A549 (cell line): ENCODE measurements around the gene JADE3. TPM values are rescaled to one million over a fixed set of nuclear protein-coding genes. Genes with fewer than 3 reads are reported as not detected.

Source experiments
- ATAC-seq, 2 experiments: fragments of 200-7000 bp in 1 of 2; fragments of >200 bp in 1 of 2; cut with Nextera tagmentation in 1 of 2; cut with Tn5 transposase in 1 of 2; 3 replicates each; pipeline versions ENCODE4 v1.8.0 to v1.9.1; 2018 to 2020; ENCODE audit warnings: mild to moderate bottlenecking in 1 of 2, moderate library complexity in 1 of 2
- CTCF ChIA-PET: fragments of 300-600 bp; sonication (Branson Sonifier 250); formaldehyde crosslinking; extraction: SDS; loops from one replicate; lab custom pipeline; 2021; ENCODE audit warnings: antibody characterized with exemption, inconsistent platforms; lab: Yijun Ruan, JAX
- POLR2A ChIA-PET: fragments of 350-600 bp; formaldehyde crosslinking; extraction: SDS; loops from one replicate; lab custom pipeline; 2021; ENCODE audit warnings: antibody characterized with exemption, inconsistent platforms; lab: Yijun Ruan, JAX
- DNase-seq, 2 experiments: peaks; one replicate each; pipeline versions ENCODE4 v3.0.0 to v3.0.0-alpha.2; 2011 to 2016; ENCODE audit warnings: low read depth in 1 of 2, low spot score in 1 of 2
- FAIRE-seq: peaks from 2 replicates; lab custom pipeline; 2011; peaks lifted over from hg19 to GRCh38; lab: Jason Lieb, UNC
- H3K27ac ChIP-seq, 2 experiments: fragments of >200 bp; sonication (Bioruptor Twin); formaldehyde crosslinking; 3 replicates each; pipeline ENCODE4 v1.5.1; 2016 to 2017
- H3K4me1 ChIP-seq: fragments of >200 bp; sonication (Bioruptor Twin); formaldehyde crosslinking; 3 replicates; pipeline ENCODE4 v1.6.1; 2016
- H3K4me2 ChIP-seq: fragments of >200 bp; sonication (Bioruptor Twin); formaldehyde crosslinking; 3 replicates; pipeline ENCODE4 v1.6.1; 2016
- H3K4me3 ChIP-seq: fragments of >200 bp; sonication (Bioruptor Twin); formaldehyde crosslinking; 3 replicates; pipeline ENCODE4 v1.5.1; 2016
- H3K9me3 ChIP-seq: fragments of >200 bp; sonication (Bioruptor Twin); formaldehyde crosslinking; 3 replicates; pipeline ENCODE4 v1.6.1; 2016
- E2F6 ChIP-seq: IDR thresholded peaks from 2 replicates; pipeline ENCODE4 v1.6.1; 2012; ENCODE audit warnings: low read depth, borderline replicate concordance
- EHF ChIP-seq: fragments of 250-450 bp; sonication (Bioruptor Pico); IDR thresholded peaks from 2 replicates; pipeline ENCODE4 v1.5.0; 2020; ENCODE audit warnings: mild to moderate bottlenecking
- EHMT2 ChIP-seq: fragments of 200-600 bp; sonication (generic); IDR thresholded peaks from 2 replicates; pipeline ENCODE4 v1.6.1; 2016; ENCODE audit warnings: antibody characterized with exemption, low read depth, mild to moderate bottlenecking, moderate library complexity
- ELK1 ChIP-seq: fragments of 150-350 bp; IDR thresholded peaks from 2 replicates; pipeline ENCODE4 v1.6.1; 2014; ENCODE audit warnings: low read depth, mild to moderate bottlenecking, low read length
- EP300 ChIP-seq, 2 experiments: fragments of >200 bp; sonication (Bioruptor Twin); formaldehyde crosslinking; IDR thresholded peaks; 2 replicates in 1 of 2; 3 replicates in 1 of 2; pipeline ENCODE4 v1.6.1; 2016 to 2017
- FOSL2 ChIP-seq, 2 experiments: fragments of 450-650 bp in 1 of 2; fragments of >200 bp in 1 of 2; sonication (Bioruptor Twin) in 1 of 2; formaldehyde crosslinking; IDR thresholded peaks; 2 replicates each; pipeline versions ENCODE4 v1.5.0 to v1.6.1; 2016 to 2020; ENCODE audit warnings: mild to moderate bottlenecking in 1 of 2, moderate library complexity in 1 of 2
- HES2 ChIP-seq: fragments of >200 bp; sonication (Bioruptor Twin); formaldehyde crosslinking; IDR thresholded peaks from 2 replicates; pipeline ENCODE4 v1.6.1; 2016
- HEYL ChIP-seq: fragments of 250-450 bp; sonication (Bioruptor Pico); IDR thresholded peaks from 2 replicates; pipeline ENCODE4 v1.8.0; 2021; ENCODE audit warnings: mild to moderate bottlenecking, moderate library complexity
- HOXB5 ChIP-seq: fragments of 250-450 bp; sonication (Bioruptor Pico); IDR thresholded peaks from 2 replicates; pipeline ENCODE4 v1.5.0; 2020; ENCODE audit warnings: mild to moderate bottlenecking, moderate library complexity
- JUN ChIP-seq, 2 experiments: fragments of >200 bp; sonication (Bioruptor Twin); formaldehyde crosslinking; IDR thresholded peaks; 2 replicates in 1 of 2; 3 replicates in 1 of 2; pipeline ENCODE4 v1.6.1; 2016 to 2017
- KDM1A ChIP-seq: fragments of 200-600 bp; sonication (generic); IDR thresholded peaks from 2 replicates; pipeline ENCODE4 v1.6.1; 2016; ENCODE audit warnings: low read depth, mild to moderate bottlenecking
- MYC ChIP-seq: IDR thresholded peaks from 2 replicates; pipeline ENCODE4 v1.6.1; 2012; ENCODE audit warnings: mild to moderate bottlenecking, inconsistent platforms, low read length, improper control_type of control experiment, borderline replicate concordance
- NFE2L2 ChIP-seq: fragments of 150-350 bp; conservative IDR thresholded peaks from 2 replicates; pipeline ENCODE4 v1.6.1; 2014; ENCODE audit warnings: low read length
- NR3C1 ChIP-seq: fragments of >200 bp; sonication (Bioruptor Twin); formaldehyde crosslinking; IDR thresholded peaks from 3 replicates; pipeline ENCODE4 v1.6.1; 2017
- POLR2A ChIP-seq: IDR thresholded peaks from 2 replicates; pipeline ENCODE4 v1.6.1; 2012; ENCODE audit warnings: mild to moderate bottlenecking, low read length
- POLR2AphosphoS2 ChIP-seq: conservative IDR thresholded peaks from 2 replicates; pipeline ENCODE4 v1.6.1; 2012; ENCODE audit warnings: low read length, improper control_type of control experiment, inconsistent platforms
- REST ChIP-seq: fragments of 200-600 bp; sonication (generic); IDR thresholded peaks from 2 replicates; pipeline ENCODE4 v1.6.1; 2016; ENCODE audit warnings: antibody characterized with exemption, mild to moderate bottlenecking, moderate library complexity
- RNF2 ChIP-seq: fragments of 200-600 bp; sonication (generic); IDR thresholded peaks from 2 replicates; pipeline ENCODE4 v1.6.1; 2016; ENCODE audit warnings: low read depth, mild to moderate bottlenecking, antibody characterized with exemption, moderate library complexity, borderline replicate concordance
- TP53 ChIP-seq: fragments of 250-450 bp; sonication (Bioruptor Pico); IDR thresholded peaks from 2 replicates; pipeline ENCODE4 v1.5.0; 2021; ENCODE audit warnings: mild to moderate bottlenecking, moderate library complexity
- USF2 ChIP-seq: fragments of 450-650 bp; IDR thresholded peaks from 2 replicates; pipeline ENCODE4 v1.6.1; 2014; ENCODE audit warnings: antibody characterized with exemption
- ZNF302 ChIP-seq: fragments of 250-450 bp; sonication (Bioruptor Pico); IDR thresholded peaks from 2 replicates; pipeline ENCODE4 v1.9.0; 2021; ENCODE audit warnings: inconsistent platforms, mild to moderate bottlenecking, moderate library complexity
- WGBS: methylation state at CpG from one replicate; pipeline ENCODE4 v1.1.6; 2017; ENCODE audit errors: missing lambda C conversion rate; 5-methylcytosine and 5-hydroxymethylcytosine counted together
- polyA plus RNA-seq, 4 experiments: library from polyadenylated mRNA; depleted of rRNA in 3 of 4; stranded (reverse); fragments of >200 nt; fragmentation: RNase III in 1 of 4; extraction: RNeasy Plus Mini Kit Qiagen cat#74134 plus additional on column Dnase treatment in 1 of 4; gene quantifications; 2 replicates in 3 of 4; 3 replicates in 1 of 4; pipeline ENCODE4 v1.2.3, GENCODE V29; 2011 to 2017

JADE3 gene
- polyA plus RNA-seq, 2 of the 4 experiments (the other 2 are of a cell fraction) = 10.6 to 19.8 TPM

- FAIRE-seq = no peak
- no peak for DNase-seq
- no peak for ATAC-seq
- no peak for TF ChIP-seq EHF (CRISPR knock-in tag)
- no peak for TF ChIP-seq HES2
- no peak for TF ChIP-seq HEYL
- TF ChIP-seq NR3C1 = no peak
- no peak for TF ChIP-seq POLR2A
- no peak for TF ChIP-seq ZNF302 (CRISPR knock-in tag)
- no peak for TF ChIP-seq KDM1A
- TF ChIP-seq RNF2 = no peak
- no peak for TF ChIP-seq REST
- no peak for TF ChIP-seq TP53
- TF ChIP-seq ELK1 = no peak
- no peak for TF ChIP-seq EHMT2
- no peak for TF ChIP-seq USF2
- no peak for TF ChIP-seq MYC
- TF ChIP-seq NFE2L2 = no peak
- no peak for TF ChIP-seq FOSL2 (IDR thresholded peaks at IDR 0.05)
- TF ChIP-seq FOSL2 (CRISPR knock-in tag; IDR thresholded peaks at IDR 0.05) = no peak
- Histone ChIP-seq H3K4me3 (no peak overlapping the region), H3K27ac (no peak overlapping the region), H3K4me1 (peaks cover 15% of the 10 kb centered on the region; the same call in 2 of the 3 replicates), H3K4me2 (no peak overlapping the region), H3K9me3 (no peaks in the 10 kb centered on the region)
- ChIA-PET CTCF (no interaction called here), POLR2A (no interaction called here)
Measured at GRCh38 chrX:46866726-46867125, 45.5 kb upstream of the JADE3 start.

GRCh38 chrX:46873746-46874145, 38.5 kb upstream of the JADE3 start:
- POLR2A ChIA-PET = no interaction called here
- 62% methylated on average over 2 of the region's 2 CpGs for WGBS
- CTCF ChIA-PET = interaction anchor here (1.3 to 2.2 kb wide), 2 partner anchors 29 to 36 kb away, joined by 4 to 6 read pairs; no protein-coding TSS in a partner anchor
- H3K4me2 ChIP-seq = no peak overlapping the region
- peaks cover 8% of the 10 kb centered on the region for H3K4me1 ChIP-seq
- ATAC-seq (no peak), FAIRE-seq (no peak), DNase-seq (no peak)
- H3K9me3 ChIP-seq = no peaks in the 10 kb centered on the region
- H3K27ac ChIP-seq = no peak overlapping the region
- TF ChIP-seq EP300 (IDR thresholded peaks at IDR 0.05) (no peak), E2F6 (no peak), HOXB5 (CRISPR knock-in tag) (no peak), POLR2AphosphoS2 (no peak), JUN (IDR thresholded peaks at IDR 0.05) (no peak), NR3C1 (no peak)
- no peak overlapping the region for H3K4me3 ChIP-seq
